GM12878 (cell line): ENCODE data around the gene RGS2.

Experiments used
- BCL11A ChIP-seq: IDR thresholded peaks from 2 replicates; pipeline ENCODE4 v1.6.1; 2011; ENCODE audit warnings: low read depth, low read length
- BHLHE40 ChIP-seq, 2 experiments: fragments of 450-650 bp in 1 of 2; IDR thresholded peaks; 2 replicates each; pipeline ENCODE4 v1.6.1; 2011 to 2017; ENCODE audit warnings: low read depth in 2 of 2, borderline replicate concordance in 1 of 2, improper control_type of control experiment in 1 of 2, low read length in 1 of 2, mild to moderate bottlenecking in 1 of 2
- EP300 ChIP-seq, 2 experiments: fragments of 150-350 bp in 1 of 2; IDR thresholded peaks; 2 replicates each; pipeline ENCODE4 v1.6.1; 2011 to 2012; ENCODE audit warnings: low read depth in 2 of 2, low read length in 2 of 2, borderline replicate concordance in 1 of 2, improper control_type of control experiment in 1 of 2, inconsistent platforms in 1 of 2; ENCODE audit not compliant: control insufficient read depth in 1 of 2
- MAX ChIP-seq: IDR thresholded peaks from 2 replicates; pipeline ENCODE4 v1.6.1; 2012; ENCODE audit warnings: low read depth, low read length, improper control_type of control experiment
- NFIC ChIP-seq: IDR thresholded peaks from 2 replicates; pipeline ENCODE4 v1.6.1; 2012; ENCODE audit warnings: low read depth, mild to moderate bottlenecking, inconsistent platforms, low read length, moderate library complexity
- NR2C1 ChIP-seq: fragments of 450-650 bp; IDR thresholded peaks from 2 replicates; pipeline ENCODE4 v1.6.1; 2017; ENCODE audit warnings: antibody characterized with exemption, mild to moderate bottlenecking, moderate library complexity
- POLR2A ChIP-seq: IDR thresholded peaks from 2 replicates; pipeline ENCODE4 v1.6.1; 2011; ENCODE audit warnings: low read depth, mild to moderate bottlenecking, low read length
- TAF1 ChIP-seq: IDR thresholded peaks from 2 replicates; pipeline ENCODE4 v1.6.1; 2011; ENCODE audit warnings: mild to moderate bottlenecking, low read depth, low read length, borderline replicate concordance
- TF ChIP-seq, protein P1 (sequence below): IDR thresholded peaks from 2 replicates; pipeline ENCODE4 v1.6.1; 2011; ENCODE audit warnings: low read depth, mild to moderate bottlenecking, low read length, moderate library complexity, borderline replicate concordance; ENCODE audit errors: extremely low read depth
- TF ChIP-seq, protein P2 (sequence below): fragments of 450-650 bp; IDR thresholded peaks from 2 replicates; pipeline ENCODE4 v1.6.1; 2017; ENCODE audit warnings: antibody characterized with exemption, mild to moderate bottlenecking, moderate library complexity
- TF ChIP-seq, protein P3 (sequence below): IDR thresholded peaks from 2 replicates; pipeline ENCODE4 v1.6.1; 2011; ENCODE audit warnings: mild to moderate bottlenecking, low read depth, low read length, moderate library complexity; ENCODE audit not compliant: insufficient replicate concordance
- TF ChIP-seq, protein P4 (sequence below), 3 experiments: IDR thresholded peaks in 2 of 3; conservative IDR thresholded peaks in 1 of 3; 2 replicates each; pipeline ENCODE4 v1.5.1; 2011; ENCODE audit warnings: low read depth in 3 of 3, low read length in 3 of 3, mild to moderate bottlenecking in 3 of 3, control low read depth in 2 of 3, moderate library complexity in 2 of 3, inconsistent platforms in 1 of 3, mixed read lengths in 1 of 3; ENCODE audit not compliant: control insufficient read depth in 2 of 3, insufficient read depth in 1 of 3; ENCODE audit errors: extremely low read depth in 1 of 3

DNA sequence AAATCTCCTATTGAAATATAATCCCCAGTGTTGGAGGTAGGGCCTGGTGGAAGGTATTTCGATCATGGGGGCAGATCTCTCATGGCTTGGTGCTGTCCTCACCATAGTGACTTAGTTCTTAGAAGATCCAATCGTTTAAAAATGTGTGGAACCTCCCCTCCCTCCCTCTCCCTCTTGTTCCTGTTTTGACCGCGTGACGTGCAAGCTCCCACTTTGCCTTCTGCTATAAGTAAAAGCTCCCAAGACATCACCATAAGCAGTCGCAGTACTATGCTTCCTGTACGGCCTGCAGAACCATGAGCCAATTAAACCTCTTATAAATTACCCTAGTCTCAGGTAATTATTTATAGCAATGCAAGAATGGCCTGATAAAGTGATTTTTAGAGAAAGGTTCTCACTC is 10.9 kb upstream of the RGS2 start:
- TF ChIP-seq, protein P1, sequence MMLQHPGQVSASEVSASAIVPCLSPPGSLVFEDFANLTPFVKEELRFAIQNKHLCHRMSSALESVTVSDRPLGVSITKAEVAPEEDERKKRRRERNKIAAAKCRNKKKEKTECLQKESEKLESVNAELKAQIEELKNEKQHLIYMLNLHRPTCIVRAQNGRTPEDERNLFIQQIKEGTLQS, result no peak
- TF ChIP-seq, protein P2, sequence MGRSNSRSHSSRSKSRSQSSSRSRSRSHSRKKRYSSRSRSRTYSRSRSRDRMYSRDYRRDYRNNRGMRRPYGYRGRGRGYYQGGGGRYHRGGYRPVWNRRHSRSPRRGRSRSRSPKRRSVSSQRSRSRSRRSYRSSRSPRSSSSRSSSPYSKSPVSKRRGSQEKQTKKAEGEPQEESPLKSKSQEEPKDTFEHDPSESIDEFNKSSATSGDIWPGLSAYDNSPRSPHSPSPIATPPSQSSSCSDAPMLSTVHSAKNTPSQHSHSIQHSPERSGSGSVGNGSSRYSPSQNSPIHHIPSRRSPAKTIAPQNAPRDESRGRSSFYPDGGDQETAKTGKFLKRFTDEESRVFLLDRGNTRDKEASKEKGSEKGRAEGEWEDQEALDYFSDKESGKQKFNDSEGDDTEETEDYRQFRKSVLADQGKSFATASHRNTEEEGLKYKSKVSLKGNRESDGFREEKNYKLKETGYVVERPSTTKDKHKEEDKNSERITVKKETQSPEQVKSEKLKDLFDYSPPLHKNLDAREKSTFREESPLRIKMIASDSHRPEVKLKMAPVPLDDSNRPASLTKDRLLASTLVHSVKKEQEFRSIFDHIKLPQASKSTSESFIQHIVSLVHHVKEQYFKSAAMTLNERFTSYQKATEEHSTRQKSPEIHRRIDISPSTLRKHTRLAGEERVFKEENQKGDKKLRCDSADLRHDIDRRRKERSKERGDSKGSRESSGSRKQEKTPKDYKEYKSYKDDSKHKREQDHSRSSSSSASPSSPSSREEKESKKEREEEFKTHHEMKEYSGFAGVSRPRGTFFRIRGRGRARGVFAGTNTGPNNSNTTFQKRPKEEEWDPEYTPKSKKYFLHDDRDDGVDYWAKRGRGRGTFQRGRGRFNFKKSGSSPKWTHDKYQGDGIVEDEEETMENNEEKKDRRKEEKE, result no peak
- no peak for TF ChIP-seq BHLHE40 (IDR thresholded peaks at IDR 0.05; ENCODE audit: borderline replicate concordance in 1 of 2, low read depth in 2 of 2, low read length in 1 of 2)
- TF ChIP-seq NR2C1, result no peak
- TF ChIP-seq EP300 (IDR thresholded peaks at IDR 0.05; ENCODE audit: borderline replicate concordance in 1 of 2, control insufficient read depth in 1 of 2, low read depth in 2 of 2, low read length in 2 of 2), result no peak
- no peak for TF ChIP-seq NFIC
- TF ChIP-seq BCL11A, result no peak
- TF ChIP-seq MAX, result no peak
- no peak for TF ChIP-seq TAF1
- TF ChIP-seq, protein P3, sequence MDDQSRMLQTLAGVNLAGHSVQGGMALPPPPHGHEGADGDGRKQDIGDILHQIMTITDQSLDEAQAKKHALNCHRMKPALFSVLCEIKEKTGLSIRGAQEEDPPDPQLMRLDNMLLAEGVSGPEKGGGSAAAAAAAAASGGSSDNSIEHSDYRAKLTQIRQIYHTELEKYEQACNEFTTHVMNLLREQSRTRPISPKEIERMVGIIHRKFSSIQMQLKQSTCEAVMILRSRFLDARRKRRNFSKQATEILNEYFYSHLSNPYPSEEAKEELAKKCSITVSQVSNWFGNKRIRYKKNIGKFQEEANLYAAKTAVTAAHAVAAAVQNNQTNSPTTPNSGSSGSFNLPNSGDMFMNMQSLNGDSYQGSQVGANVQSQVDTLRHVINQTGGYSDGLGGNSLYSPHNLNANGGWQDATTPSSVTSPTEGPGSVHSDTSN, result no peak
- TF ChIP-seq, protein P4, sequence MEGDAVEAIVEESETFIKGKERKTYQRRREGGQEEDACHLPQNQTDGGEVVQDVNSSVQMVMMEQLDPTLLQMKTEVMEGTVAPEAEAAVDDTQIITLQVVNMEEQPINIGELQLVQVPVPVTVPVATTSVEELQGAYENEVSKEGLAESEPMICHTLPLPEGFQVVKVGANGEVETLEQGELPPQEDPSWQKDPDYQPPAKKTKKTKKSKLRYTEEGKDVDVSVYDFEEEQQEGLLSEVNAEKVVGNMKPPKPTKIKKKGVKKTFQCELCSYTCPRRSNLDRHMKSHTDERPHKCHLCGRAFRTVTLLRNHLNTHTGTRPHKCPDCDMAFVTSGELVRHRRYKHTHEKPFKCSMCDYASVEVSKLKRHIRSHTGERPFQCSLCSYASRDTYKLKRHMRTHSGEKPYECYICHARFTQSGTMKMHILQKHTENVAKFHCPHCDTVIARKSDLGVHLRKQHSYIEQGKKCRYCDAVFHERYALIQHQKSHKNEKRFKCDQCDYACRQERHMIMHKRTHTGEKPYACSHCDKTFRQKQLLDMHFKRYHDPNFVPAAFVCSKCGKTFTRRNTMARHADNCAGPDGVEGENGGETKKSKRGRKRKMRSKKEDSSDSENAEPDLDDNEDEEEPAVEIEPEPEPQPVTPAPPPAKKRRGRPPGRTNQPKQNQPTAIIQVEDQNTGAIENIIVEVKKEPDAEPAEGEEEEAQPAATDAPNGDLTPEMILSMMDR (IDR thresholded peaks at IDR 0.05 in 2 of 3, conservative IDR thresholded peaks at IDR 0.05 in 1 of 3; ENCODE audit: control insufficient read depth in 2 of 3, extremely low read depth in 1 of 3, insufficient read depth in 1 of 3, low read depth in 3 of 3, low read length in 3 of 3), result no peak
- no peak for TF ChIP-seq POLR2A
